GM12874 (cell line): ENCODE data around the gene RNF215.

Experiments used
- CTCF ChIP-seq: IDR thresholded peaks from 2 replicates; pipeline ENCODE4 v1.5.1; 2011; ENCODE audit warnings: low read depth, mild to moderate bottlenecking, control low read depth, low read length, moderate library complexity; ENCODE audit not compliant: insufficient read depth

Gene RNF215

GRCh38 chr22:30397656-30398635 is 10.7 kb upstream of the RNF215 start:
- TF ChIP-seq CTCF = no peak

DNA sequence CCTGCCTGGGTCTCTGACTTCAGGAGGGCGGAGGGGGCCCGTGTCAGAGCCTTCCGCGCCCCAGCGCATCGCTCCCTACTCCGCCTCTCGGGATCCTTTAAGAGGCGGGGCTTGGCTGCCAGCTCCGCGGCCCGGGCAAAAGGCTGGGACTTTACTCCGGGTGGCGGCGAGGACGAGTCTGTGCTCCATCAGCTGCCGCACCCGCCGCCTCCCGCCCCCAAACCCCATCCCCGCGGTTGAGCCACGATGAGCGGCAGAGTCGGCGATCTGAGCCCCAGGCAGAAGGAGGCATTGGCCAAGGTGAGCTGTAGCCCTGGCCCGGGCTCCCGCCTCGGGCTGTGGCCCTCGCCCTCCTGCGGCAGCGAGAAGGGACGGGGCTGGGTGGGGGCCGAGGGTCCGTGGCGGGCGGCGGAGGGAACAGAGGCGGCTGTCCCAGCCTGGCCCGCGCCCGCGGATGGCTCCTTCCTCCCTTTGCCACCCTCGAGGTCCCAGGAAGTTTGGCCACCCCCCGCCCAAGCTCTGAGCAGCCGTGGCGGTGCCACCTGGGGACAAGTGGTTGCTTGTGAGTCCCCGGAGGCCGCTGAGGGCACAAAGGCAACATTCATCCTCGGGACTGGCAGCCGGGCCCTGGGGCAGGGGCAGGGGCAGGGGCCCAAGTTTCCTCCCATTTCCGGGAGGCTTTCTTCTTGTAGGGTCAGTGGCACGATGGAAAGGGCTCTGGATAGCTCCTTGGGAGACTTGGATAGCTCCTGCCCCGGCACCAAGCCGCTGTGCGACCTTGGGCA is 9.9 kb upstream of the RNF215 start, which contains the start of gene SEC14L2:
SEC14L2 (plus strand) TSS at position 148 of the 785 bp plus-strand sequence; CDS start at position 247, 99 bp downstream.
- TF ChIP-seq CTCF = no peak

DNA sequence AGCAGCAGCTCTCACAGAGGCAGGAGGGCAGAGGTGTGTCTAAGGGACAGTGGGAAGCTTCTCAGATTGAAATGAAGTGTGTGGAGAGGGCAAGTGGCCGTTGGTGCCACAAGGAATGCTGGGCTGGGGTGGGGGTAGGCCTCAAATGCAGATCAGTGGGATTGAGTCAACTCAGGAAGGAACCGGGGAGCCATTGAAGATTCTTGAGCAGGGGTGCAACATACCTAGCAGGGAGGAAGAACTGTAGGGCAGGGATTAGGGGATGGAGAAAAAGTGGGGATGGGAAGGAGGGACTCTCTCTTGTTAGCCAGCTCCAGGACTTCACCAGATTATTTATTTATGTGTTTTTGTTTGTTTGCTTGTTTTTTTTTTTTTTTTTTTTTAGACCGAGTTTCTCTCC is 6.7 kb upstream of the RNF215 start:
- no peak for TF ChIP-seq CTCF

DNA sequence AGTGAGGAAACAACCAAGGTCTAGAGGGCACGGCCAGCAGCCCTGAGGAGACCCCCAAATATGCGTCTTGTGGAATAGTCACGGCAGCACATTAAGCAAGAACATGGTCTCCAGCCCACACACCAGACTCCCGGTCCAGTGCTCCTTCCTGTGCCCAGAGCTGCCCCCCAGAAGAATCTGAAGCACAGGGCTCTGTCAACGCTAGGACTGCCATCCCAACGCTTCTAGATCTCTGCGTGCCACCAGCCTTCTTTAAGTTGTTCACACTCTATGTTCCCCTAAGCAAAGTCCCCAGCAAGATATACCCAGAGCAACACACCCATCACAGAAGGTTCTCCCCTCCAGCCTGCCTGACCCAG is 6.1 kb upstream of the RNF215 start:
- no peak for TF ChIP-seq CTCF

DNA sequence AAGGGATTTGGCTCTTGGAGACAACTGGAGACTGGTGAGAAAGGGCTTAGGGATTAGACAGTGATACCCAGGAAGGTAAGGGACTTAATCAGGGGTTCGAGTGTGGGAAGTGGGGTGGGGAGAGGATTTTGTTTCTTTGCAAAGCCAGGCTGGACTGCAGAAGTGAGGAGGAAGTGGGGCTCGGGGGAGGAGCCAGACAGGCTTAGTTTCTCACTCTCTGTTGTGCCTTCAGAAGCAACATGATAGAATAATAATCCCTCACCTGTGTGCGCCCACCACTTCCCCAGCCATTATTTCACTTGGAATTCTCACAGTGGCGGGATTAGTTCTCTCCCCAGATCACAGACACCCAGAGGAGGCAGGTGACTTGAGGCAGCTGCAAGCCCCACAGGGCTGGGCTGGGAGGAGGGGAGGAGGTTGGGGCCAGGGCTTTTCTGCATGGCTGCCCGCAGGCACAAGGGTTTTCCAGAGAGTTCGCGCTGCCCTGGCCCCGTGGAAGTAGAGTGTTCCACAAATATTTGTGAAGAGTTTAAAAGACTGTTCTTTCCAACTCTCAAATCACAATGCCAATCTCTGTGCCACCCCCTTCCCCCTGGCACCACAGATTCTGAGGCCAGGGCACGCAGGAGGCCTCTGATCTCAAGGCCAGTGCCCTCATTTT is 5.6 kb upstream of the RNF215 start:
- TF ChIP-seq CTCF = no peak

DNA sequence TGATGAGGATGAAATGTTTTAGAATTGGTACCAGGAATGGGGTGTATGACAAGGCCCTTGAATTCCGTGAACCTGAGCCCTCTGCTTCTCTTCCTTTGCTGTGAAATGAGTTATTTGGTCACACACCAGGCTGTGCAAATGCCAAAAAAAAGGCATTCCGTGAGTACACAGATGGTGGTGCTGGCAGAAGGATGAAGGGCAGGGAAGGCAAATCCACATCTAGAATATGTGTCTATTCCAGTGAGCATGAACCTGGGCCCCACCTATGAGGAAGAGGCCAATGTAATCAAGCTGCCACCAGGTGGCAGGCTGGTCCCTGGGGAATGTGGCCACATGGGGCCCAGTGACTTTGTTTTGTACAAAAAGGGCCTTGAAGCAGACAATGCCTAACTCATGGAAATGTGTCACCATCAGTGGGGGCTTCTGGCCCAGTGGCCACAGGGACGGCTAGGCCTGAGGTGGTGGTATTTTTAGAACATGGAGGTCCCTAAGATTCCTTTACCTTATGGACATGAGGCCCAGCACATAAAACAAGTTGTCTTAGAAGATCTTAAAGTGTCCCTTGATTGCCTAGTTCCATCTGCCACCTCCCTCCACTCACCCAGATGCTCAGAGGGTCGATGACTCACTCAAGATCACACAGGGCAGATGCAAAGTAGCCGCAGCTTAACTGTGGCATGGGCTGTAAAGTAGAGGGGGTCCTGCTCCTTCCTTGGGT is 3.9 kb upstream of the RNF215 start:
- TF ChIP-seq CTCF = peak; percentile 88

GRCh38 chr22:30386608-30386959 is 627 bp downstream of the RNF215 start:
- TF ChIP-seq CTCF = no peak
